Lower leg skin (tissue), 3 donors: ENCODE measurements around the gene ZNF653.

ENCODE experiments used
- CTCF ChIP-seq, 3 donors: fragments of 450-650 bp; IDR thresholded peaks; one replicate each; pipeline ENCODE4 v1.5.1; 2016; ENCODE audit warnings: antibody characterized with exemption in 3 of 3, mild to moderate bottlenecking in 3 of 3, moderate library complexity in 2 of 3
- POLR2A ChIP-seq, 2 donors: fragments of 450-650 bp; IDR thresholded peaks; one replicate each; pipeline ENCODE4 v1.6.1; 2016 to 2017; ENCODE audit warnings: antibody characterized with exemption in 2 of 2, mild to moderate bottlenecking in 1 of 2, moderate library complexity in 1 of 2

- no peak for TF ChIP-seq CTCF (IDR thresholded peaks at IDR 0.05)
- TF ChIP-seq POLR2A (IDR thresholded peaks at IDR 0.05), result no peak
Measured at GRCh38 chr19:11504502-11505031, 1.1 kb downstream of the ZNF653 start.
